ENCODE data around the gene ZNF841.
A peak's percentile ranks its signal among the peaks of the same experiment; 100 is the strongest.

GRCh38 chr19:52028027-52028779 lies 67.4 kb downstream of the ZNF841 start, which contains the start of gene ZNF614:
- TF ChIP-seq CTCF (IDR thresholded peaks at IDR 0.05 in 2 of 3, conservative IDR thresholded peaks at IDR 0.05 in 1 of 3; ENCODE audit: borderline replicate concordance in 1 of 3, insufficient read depth in 1 of 3, low read depth in 2 of 3, low read length in 2 of 3), result no peak
- TF ChIP-seq EZH2 (IDR thresholded peaks at IDR 0.05), result no peak
- TF ChIP-seq REST (IDR thresholded peaks at IDR 0.05; ENCODE audit: low read depth), result no peak
- TF ChIP-seq JUND (IDR thresholded peaks at IDR 0.05), result no peak
- TF ChIP-seq POLR2A (IDR thresholded peaks at IDR 0.05; ENCODE audit: borderline replicate concordance, extremely low read depth, insufficient read depth, insufficient read length), result no peak
- TF ChIP-seq FOSL1 (IDR thresholded peaks at IDR 0.05; ENCODE audit: low read depth), result no peak
- no peak for TF ChIP-seq ATF3 (IDR thresholded peaks at IDR 0.05)
- TF ChIP-seq POLR2AphosphoS5 (IDR thresholded peaks at IDR 0.05; ENCODE audit: low read depth, low read length), result peak; percentile 73
- peak; percentile 76 for TF ChIP-seq SRF (IDR thresholded peaks at IDR 0.05; ENCODE audit: low read depth)
